Omental fat pad (tissue), 4 donors: ENCODE results near the gene SGO2. TPM values are rescaled to one million over a fixed set of nuclear protein-coding genes. Genes with fewer than 3 reads are reported as not detected.

ENCODE experiments used
- ATAC-seq: fragments of 150-250 bp; one replicate; pipeline ENCODE4 v1.9.1; 2016; ENCODE audit warnings: mild to moderate bottlenecking, moderate library complexity; ENCODE audit not compliant: low FRiP score
- DNase-seq: peaks from one replicate; pipeline ENCODE4 v3.0.0-alpha.2; 2019; ENCODE audit warnings: low spot score
- total RNA-seq, 4 donors: library from RNA; depleted of rRNA; stranded (reverse); fragments of >200 nt; gene quantifications; one replicate each; pipeline ENCODE4 v1.1.0, GENCODE V29; 2016
- TF ChIP-seq, protein P1 (sequence below), 3 donors: fragments of 450-650 bp; IDR thresholded peaks; one replicate each; pipeline ENCODE4 v1.5.1; 2016 to 2017; ENCODE audit warnings: antibody characterized with exemption in 3 of 3, mild to moderate bottlenecking in 3 of 3, moderate library complexity in 2 of 3

Gene SGO2
- total RNA-seq, 4 donors from 2014 or later: 4.7 to 18.7 (median 9.5) TPM

DNA sequence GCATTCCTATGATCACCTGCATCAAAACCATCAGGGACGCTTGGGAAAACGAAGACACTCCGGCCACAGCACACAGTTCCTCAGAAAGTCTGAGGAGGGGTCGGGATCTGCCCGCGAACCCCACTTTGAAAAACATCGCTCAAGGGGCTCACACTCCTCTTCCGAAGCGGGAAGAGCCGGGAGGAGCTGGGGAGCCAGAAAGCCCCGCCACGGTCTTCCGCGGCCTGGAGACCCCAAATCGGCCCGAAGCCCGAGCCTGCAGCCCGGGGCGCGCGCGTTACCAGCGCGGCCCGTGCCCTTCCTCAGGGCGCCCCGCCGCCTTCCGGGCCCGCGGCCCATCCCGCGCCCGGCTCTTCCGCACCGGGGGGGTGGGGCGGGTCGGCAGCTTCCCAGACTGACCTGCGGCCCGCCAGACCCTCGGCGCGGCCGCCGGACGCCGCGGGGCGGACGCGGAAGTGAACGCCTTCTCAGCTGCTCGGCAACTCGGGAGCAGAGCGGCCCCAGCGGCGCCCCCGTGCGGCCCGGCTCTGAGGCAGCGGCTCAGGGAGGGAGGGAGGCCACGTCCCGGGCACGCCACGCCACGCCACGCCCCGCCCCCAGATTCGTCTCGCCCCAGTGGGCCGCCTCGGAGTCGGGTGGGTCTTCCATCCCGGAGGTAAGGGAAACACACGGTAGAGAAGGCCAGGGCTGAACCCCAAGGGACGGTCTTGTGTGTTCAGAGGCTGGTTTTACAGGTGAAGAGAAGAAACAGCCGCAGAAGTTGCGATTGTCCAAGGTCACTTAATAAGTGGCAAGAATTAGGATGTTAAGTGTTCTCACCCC is 16.2 kb upstream of the SGO2 start, which contains the start of gene KCTD18:
KCTD18 (minus strand) TSS at position 457 of the 822 bp plus-strand sequence. CDS start 3,052 bp downstream, outside the sequence.
- ATAC-seq (peak; percentile 97), DNase-seq (peak; percentile 69)
- TF ChIP-seq, protein P1, sequence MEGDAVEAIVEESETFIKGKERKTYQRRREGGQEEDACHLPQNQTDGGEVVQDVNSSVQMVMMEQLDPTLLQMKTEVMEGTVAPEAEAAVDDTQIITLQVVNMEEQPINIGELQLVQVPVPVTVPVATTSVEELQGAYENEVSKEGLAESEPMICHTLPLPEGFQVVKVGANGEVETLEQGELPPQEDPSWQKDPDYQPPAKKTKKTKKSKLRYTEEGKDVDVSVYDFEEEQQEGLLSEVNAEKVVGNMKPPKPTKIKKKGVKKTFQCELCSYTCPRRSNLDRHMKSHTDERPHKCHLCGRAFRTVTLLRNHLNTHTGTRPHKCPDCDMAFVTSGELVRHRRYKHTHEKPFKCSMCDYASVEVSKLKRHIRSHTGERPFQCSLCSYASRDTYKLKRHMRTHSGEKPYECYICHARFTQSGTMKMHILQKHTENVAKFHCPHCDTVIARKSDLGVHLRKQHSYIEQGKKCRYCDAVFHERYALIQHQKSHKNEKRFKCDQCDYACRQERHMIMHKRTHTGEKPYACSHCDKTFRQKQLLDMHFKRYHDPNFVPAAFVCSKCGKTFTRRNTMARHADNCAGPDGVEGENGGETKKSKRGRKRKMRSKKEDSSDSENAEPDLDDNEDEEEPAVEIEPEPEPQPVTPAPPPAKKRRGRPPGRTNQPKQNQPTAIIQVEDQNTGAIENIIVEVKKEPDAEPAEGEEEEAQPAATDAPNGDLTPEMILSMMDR (IDR thresholded peaks at IDR 0.05): peak in 1 of 3 donors; percentile 53

DNA sequence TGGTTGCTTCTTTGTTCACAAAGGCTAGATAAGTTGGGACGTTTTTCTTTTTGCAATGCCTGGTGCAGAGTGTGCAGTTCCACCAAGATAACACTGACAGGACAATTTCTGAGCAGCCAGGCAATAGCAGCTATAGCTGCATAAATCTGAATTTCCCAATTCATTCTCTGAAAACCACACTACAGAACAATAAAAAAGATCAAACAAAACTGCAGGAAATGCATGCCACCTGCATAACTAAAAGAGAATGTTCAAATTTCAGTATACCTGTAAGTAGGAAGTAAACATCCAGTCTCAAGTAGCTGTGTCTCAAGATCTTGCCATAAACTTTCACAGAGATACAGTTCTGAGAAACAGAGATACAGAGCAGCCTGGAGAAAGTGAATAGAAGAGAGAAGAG is 10.9 kb upstream of the SGO2 start:
- no peak for ATAC-seq
- TF ChIP-seq, protein P1 (IDR thresholded peaks at IDR 0.05): no peak
- DNase-seq: no peak

DNA sequence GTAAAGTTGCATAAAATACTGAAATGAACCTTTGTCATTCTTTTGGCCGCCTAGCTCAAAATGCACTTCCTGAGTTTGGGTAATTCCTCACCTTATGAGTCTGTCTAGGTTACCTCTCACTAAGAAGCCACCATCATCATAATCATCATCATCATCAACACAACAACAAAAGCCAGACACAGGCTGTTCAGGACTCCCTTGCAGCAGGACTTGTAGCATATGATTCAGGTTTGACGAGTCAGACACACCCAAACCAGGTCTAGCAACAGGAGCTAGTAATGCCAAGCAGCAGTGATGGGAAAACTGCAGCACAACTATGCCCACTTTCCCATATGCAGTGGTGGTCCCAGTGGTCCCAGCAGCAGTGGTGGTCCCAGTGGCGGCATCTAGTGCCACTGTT is 2.8 kb upstream of the SGO2 start:
- DNase-seq: no peak
- TF ChIP-seq, protein P1 (IDR thresholded peaks at IDR 0.05): no peak
- ATAC-seq: no peak

DNA sequence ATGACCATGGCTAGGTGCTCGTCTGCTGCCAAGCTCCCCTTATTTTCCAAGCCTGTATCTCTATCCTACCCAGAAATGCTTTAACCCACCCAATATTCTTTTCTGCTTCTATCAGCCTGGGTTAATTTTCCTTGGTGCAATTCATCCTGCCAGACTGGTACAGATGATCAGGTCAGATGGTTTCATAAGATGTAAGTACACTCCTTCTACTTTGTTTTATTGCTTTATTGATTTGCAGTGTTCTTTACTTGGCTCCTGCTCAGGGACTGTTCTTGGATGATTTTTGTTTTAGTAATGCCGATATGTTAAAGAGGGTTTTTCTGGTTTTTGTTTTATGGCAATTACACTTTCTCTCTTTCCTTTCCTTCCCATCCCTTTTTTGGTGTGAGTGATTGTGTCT is 2.4 kb upstream of the SGO2 start:
- DNase-seq (no peak), ATAC-seq (no peak)
- TF ChIP-seq, protein P1 (IDR thresholded peaks at IDR 0.05): no peak

DNA sequence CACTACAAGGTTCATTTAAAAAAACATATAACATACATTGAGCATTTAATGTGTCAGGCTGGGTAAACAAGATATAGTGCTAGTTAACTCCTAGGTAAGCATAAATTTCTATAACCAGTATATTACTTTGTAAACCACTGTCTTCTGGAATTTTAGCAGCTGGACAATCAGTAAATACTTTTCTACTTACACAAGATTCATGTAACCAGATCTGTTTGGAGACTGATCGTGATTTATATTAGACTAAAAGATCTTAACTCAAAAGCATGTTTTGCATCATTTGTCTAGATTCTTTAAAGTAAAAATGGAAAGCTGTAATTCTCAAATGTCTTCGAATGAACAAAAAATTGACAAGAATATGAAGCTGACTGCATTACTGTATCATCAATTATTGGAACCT is 941 bp upstream of the SGO2 start:
- TF ChIP-seq, protein P1 (IDR thresholded peaks at IDR 0.05): no peak
- DNase-seq (no peak), ATAC-seq (no peak)

DNA sequence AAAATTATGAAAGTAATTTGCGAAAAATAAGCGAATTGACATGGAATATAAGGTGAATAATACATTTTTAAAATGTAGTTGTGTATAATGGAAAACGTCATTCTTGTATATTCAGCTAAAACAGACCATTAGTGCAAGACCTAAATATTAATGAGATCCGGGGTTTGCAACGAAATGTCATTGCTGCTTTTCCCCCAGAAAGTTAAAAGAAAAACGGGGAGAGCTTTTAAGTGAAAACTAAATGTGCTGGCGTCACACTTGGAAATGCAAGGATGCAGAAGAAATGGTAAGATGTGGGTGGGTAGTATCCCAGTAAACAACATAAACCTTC is 491 bp upstream of the SGO2 start:
- DNase-seq (no peak), ATAC-seq (no peak)
- TF ChIP-seq, protein P1 (IDR thresholded peaks at IDR 0.05): no peak

DNA sequence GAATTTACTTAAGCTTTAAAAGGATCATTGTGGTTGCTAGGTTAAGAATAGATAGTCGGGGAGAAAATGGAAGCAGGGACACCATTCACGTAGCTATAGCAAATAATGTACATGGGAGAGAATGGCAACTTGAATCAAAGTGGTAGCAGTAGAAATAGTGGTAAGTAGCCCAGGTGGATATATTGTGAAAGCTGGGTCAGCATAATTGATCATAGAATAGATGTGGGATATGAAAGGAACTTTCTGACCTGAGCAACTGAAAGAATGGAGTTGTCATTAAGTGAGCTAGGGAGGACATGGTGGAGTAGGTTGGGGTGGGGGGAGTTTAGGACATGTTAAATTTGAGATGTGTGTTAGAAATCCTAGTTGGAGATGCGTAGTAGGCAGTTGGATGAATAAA is 2.2 kb downstream of the SGO2 start:
- DNase-seq (no peak), ATAC-seq (no peak)
- TF ChIP-seq, protein P1 (IDR thresholded peaks at IDR 0.05): no peak
